Kasumi-1 (cell line): ENCODE results near the gene PPL.
"Not testable (repeated sequence)": the region's sequence is repeated elsewhere in the genome, so short reads cannot be mapped to it uniquely, and the experiment has no call there.

ENCODE experiments used
- DNase-seq, 2 experiments: peaks; one replicate each; lab custom pipeline; 2025; lab: John Stamatoyannopoulos, UW

The PPL gene

GRCh38 chr16:4934591-4934990 lies 2.4 kb downstream of the PPL start:
- DNase-seq, result no peak

GRCh38 chr16:4933871-4934395 lies 3.0 kb downstream of the PPL start:
- DNase-seq, result no peak

GRCh38 chr16:4933433-4933832 lies 3.5 kb downstream of the PPL start:
- DNase-seq, result no peak

GRCh38 chr16:4931381-4931780 lies 5.6 kb downstream of the PPL start:
- no peak for DNase-seq

- not testable (repeated sequence) for DNase-seq
These were observed 7.3 kb downstream of the PPL start for GRCh38 chr16:4929619-4930018.

- no peak for DNase-seq
These were observed 8.7 kb downstream of the PPL start for GRCh38 chr16:4928227-4928626.

GRCh38 chr16:4927661-4928060 lies 9.3 kb downstream of the PPL start:
- DNase-seq, result no peak

GRCh38 chr16:4926928-4927327 lies 10.0 kb downstream of the PPL start:
- no peak for DNase-seq

- no peak for DNase-seq
These were observed 11.2 kb downstream of the PPL start for GRCh38 chr16:4925791-4926190.

GRCh38 chr16:4925293-4925607 lies 11.7 kb downstream of the PPL start:
- no peak for DNase-seq

- DNase-seq, result no peak
These were observed 12.2 kb downstream of the PPL start for GRCh38 chr16:4924593-4925292.

- no peak for DNase-seq
These were observed 13.1 kb downstream of the PPL start for GRCh38 chr16:4923853-4924252.

GRCh38 chr16:4922721-4923342 lies 14.1 kb downstream of the PPL start:
- DNase-seq, result no peak

- no peak for DNase-seq
These were observed 16.1 kb downstream of the PPL start for GRCh38 chr16:4920826-4921225.

- DNase-seq, result no peak
These were observed 18.1 kb downstream of the PPL start for GRCh38 chr16:4918781-4919251.

- DNase-seq, result no peak
These were observed 19.8 kb downstream of the PPL start for GRCh38 chr16:4917117-4917516.

GRCh38 chr16:4915226-4915761 lies 21.7 kb downstream of the PPL start:
- no peak for DNase-seq

GRCh38 chr16:4914528-4915225 lies 22.3 kb downstream of the PPL start:
- no peak for DNase-seq

- DNase-seq, result no peak
These were observed 23.0 kb downstream of the PPL start for GRCh38 chr16:4913774-4914525.

- no peak for DNase-seq
These were observed 23.7 kb downstream of the PPL start for GRCh38 chr16:4913130-4913773.

- DNase-seq, result no peak
These were observed 25.0 kb downstream of the PPL start for GRCh38 chr16:4911970-4912386.

- no peak for DNase-seq
These were observed 26.1 kb downstream of the PPL start for GRCh38 chr16:4910828-4911227.
